ENCODE measurements around the gene SZT2.

GRCh38 chr1:43438576-43438952 lies 48.9 kb downstream of the SZT2 start:
- no peak for TF ChIP-seq CTCF (conservative IDR thresholded peaks at IDR 0.05)
- no peak for TF ChIP-seq EZH2 (IDR thresholded peaks at IDR 0.05; ENCODE audit: low read depth)
